Umbilical cord (tissue), 2 donors: ENCODE measurements around the gene DNM3. TPM values are rescaled to one million over a fixed set of nuclear protein-coding genes. Genes with fewer than 3 reads are reported as not detected.

Source experiments
- DNase-seq: peaks from one replicate; pipeline ENCODE4 v3.0.0-alpha.2; 2015; ENCODE audit warnings: low spot score
- total RNA-seq: library from RNA; depleted of rRNA; stranded (reverse); fragments of >200 nt; gene quantifications from one replicate; pipeline ENCODE4 v1.2.3, GENCODE V29; 2014; ENCODE audit warnings: low replicate concordance; ENCODE audit not compliant: insufficient read depth

DNM3 gene
- total RNA-seq, 1 donor from 2014 or later: 6.7 TPM

DNA sequence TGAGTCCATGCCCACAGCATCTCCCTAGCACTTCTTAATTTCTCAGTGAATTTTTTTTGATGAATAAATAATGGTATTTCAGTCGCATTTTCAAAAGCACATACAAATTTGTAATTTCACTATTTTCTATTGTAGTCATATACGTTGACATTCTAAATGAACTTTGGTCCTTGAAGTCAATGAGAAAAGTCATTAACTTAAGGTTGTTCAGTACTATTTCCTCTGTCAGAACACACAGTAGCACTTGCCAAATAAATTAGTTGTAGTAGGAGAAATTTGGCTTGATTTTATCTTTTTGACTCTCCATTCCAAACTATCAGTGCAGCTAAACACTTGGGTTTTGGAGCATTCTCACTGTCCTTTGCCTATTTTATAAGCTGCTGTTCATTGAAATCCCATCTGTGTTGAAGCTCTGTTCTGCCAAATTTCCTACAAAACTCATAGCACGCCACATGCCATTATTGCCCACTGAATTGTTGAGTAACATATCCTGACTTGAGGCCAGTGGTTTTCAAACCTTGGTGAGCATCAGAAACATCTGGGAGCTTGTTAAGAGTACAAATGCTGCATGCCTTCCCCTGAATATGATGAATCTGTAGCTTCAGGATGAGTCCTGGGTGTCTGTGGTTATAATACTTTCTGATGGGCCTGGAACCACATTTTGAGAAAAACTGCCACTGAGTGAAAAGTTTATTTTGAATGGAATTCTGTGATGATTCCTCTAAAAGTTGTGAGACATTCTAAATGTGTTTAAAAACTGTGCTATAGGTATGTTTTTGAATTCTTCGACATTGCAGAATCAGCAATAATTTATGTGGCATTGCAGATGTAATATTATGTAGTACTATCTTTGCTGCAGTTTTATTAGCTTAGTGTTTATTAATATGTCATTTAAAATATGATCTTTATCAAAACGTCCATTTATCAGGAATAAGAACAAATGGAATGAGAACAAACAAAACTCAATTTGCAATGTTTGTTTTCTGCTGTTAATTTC, 78.9 kb downstream of the DNM3 start:
- no peak for DNase-seq

DNA sequence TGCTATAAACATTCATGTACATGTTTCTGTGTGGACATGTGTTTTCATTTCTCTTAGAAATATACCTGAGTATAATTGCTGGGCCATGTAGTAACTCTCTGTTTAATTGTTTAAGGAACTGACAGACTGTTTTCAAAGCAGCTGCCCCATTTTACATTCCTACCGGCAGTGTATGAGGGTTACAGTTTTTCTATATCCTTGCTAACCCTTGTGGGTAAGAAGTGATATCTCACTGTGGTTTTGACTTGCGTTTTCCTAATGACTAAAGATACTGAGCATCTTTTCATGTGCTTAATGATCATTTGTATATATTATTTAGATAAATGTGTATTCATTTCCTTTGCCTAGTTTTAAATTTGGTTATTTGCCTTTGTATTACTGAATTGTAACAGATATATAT, 81.7 kb downstream of the DNM3 start:
- no peak for DNase-seq

DNA sequence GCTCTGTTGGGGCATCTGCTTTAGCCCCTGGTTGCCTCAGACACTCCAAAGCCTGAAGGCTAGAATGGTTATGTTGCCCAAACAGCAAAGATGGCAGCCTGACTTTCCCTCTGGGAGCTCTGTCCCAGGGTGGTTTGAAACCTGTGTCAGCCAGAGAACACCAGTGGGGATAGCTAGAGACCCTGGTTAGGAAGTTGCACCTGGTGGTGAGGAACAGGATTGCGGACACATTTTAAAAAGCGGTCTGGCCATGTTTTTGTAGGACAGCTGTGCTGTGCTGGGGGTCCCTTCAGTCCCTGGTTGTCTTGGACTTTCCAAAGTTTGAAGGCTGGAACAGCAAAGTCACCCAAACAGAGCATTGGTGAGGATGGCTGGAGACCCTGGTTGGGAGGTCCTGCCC, 87.8 kb downstream of the DNM3 start:
- DNase-seq: no peak

DNA sequence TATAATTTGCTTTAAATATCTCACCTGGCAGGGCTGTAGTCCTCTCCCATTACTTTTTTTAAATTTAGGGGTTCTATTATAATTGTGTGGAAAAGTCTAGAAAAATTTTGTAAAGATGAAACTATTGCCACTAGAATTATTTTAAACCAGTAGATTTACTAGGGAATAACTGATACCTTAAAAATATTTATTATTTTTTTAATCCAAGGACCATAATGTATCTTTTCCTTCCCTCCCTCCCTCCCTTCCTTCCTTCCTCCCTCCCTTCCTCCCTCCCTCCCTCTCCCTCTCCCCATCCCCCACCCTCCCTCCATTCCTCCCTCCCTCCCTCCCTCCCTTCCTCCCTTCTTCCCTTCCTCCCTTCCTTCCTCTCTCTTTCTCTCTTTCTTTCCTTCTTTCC, 90.5 kb downstream of the DNM3 start:
- DNase-seq: no peak

DNA sequence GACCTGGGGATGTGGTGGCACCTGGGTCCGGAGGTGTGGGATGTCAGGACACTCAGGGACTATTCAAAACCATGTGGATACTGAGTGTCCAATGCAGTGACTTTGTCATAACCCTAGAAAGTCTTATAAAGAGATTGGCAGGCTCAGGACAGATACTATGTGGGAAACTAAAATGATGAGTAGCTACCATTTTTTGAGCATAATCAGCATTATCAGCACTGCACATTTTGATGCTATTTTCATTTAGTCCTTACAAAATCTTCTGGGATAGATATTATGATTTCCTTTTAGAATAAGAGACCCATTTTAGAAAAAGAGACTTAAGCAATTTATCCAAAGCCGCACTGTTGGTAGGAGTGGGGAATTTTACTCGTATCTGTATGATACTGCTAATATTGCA, 93.4 kb downstream of the DNM3 start:
- no peak for DNase-seq

DNA sequence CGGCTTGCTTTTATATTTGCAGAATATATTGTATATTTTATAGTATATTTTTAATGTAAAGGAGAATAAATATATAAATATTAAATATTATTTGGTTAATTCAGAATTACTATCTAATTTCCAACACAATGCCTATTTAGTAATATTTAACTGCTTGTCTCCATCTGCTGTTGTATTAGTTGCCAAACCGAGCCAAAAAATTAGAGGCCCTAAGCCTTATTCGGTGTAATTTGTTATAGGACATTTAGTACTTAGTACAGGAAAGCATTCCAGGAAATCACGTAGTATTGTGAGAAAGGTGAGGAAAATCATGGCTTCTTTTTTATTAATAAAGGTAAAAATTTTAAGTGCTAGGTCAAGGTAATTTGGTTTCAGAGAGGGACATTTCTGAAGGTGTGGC, 93.8 kb downstream of the DNM3 start:
- DNase-seq: no peak

DNA sequence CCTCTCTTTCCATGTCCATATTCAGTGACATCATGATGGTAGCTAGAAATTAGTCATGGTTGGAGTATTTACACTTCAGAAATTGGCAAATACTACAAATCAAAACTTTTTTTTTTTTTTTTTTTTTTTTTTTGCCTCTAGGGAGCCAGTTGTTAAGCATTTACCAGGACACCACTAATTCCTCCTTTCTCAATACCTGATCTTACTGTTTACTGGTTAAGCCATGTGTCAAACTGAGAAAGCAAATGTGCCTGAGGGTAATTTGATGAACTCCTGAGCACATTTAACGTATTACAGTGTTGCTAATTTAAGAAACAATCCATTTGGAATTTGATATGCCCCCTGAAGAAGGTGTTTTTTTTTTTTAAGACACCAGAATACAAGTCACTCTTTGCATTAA, 94.4 kb downstream of the DNM3 start:
- DNase-seq: no peak

DNA sequence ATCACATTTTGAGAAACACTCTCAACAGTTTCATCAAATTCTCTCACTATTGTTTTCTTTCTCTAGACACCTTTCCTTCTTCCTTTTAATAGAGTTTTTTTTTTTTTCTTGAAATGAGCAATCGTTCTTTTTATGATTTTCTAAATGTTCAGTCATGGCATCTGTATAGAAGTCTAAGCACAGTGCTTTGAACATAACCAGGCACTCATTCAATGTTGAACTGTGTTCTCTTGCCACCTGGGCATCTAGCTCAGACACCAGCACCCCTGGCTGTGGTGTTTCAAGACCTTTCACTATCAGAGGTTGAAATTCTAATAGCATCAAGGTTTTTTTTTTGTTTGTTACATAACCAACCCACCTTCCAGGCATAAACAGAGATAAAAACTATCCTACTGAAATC, 96.6 kb downstream of the DNM3 start:
- no peak for DNase-seq

DNA sequence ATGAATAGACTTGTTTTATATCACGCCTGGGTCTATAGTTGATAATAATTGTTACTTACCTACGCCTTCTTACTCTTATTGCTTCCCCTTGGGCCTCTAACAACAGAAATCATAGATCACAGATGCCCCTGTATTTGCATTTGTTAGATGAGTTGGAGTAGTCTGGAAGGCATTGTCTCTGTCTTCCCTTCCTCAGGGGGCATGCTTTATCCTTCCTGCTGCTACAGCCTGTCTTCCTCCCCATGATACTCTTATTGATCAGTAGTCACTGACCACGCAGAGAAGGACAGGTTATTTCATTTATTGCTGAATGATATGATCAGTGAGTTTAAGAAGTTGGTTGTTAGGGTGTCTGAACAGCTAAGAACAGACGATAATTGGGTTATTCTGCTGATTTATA, 98.4 kb downstream of the DNM3 start:
- no peak for DNase-seq

DNA sequence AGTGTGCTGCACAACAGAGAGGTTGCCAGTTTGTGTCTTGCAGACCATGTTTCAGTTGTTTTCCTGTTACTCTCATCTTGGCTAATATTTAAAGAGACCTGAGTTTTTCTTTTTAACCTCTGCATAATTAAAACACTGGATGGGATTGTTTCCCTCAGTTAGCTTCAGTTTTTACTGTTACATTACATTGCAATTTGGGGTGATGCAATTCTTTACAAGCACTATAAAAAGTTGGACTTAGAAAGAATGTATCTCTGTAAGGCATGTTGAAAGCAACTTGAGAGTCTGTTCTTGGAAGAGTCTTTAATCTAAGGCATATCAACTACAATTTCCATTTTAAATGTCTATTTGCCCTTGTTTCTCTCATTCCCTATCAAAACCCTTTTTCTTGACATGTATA, 99.1 kb downstream of the DNM3 start:
- DNase-seq: peak; percentile 35

DNA sequence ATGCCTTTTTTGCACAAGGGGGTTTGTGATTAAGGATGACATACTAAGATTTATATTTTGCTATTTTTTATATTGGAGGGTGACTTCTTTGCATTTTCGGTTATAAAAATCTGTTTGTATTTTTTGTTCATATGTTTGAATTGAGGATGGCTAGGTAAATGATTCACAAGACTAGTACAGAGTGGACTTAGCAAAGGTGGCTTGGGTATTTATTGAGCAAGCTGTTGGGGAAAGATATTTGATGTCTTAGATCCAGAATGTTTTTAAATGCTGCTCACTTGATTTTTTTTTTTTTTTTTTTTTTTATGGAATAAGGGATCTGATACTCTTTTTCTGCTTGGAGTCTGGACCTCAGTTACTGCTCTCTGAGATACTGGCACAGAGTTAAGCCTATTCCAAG, 100.6 kb downstream of the DNM3 start:
- DNase-seq: no peak

DNA sequence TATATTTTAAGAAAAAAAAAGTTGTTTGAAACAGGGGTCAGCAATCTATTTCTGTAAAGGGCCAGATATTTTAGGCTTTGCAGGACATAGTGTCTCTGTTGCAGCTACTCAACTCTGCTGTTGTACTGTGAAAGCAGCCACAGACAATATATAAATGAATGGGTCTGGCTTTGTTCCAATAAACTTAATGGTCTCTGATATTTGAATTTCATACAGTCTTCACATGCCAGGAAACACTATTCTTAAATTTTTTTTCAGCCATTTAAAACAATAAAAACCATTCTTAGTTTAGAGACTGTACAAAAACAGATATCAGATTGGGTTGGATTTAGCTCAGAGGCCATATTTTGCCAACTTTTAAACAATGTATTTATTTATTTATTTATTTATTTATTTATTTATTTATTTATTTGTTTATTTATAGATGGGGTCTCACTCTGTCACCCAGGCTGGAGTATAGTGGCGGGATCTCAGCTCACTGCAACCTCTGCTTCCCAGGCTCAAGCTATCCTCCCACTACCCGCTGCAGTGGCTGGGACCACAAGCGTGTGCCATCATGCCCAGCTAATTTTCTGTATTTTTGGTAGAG, 102.8 kb downstream of the DNM3 start:
- DNase-seq: no peak

DNA sequence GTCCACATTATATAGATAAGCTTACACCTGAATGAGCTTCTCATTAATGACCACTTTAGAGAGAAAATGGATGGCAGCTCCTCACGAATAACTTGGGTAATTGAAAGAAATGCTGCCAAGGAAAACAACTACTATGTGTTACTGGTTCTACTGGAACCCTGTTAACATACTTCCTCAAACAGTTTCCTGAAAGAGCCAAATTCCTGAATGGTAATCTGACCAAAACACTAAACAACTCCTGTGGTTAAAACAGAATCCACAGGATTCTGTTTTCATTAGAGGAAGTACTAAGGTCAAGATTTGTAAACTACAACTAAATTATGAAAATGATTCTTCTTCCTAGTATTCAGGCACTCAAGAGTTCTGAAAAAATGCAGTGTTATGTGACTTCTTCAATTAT, 107.2 kb downstream of the DNM3 start:
- DNase-seq: no peak

DNA sequence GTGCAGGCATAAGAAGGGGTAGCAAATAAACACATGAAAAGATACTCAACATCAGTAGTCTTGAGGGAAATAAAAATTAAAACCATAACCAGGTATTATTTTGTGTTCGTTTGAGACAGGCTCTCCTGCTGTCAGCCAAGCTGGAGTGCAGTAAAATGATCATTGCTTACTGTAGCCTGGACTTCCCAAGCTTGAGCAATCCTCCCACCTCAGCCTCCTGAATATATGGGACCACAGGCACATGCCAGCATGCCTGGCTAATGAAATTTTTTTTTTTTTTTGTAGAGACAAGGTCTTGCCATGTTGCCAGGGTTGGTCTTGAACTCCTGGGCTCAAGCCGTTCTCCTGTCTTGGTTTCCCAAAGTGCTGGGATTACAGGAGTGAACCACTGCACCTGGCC, 108.0 kb downstream of the DNM3 start:
- DNase-seq: no peak

DNA sequence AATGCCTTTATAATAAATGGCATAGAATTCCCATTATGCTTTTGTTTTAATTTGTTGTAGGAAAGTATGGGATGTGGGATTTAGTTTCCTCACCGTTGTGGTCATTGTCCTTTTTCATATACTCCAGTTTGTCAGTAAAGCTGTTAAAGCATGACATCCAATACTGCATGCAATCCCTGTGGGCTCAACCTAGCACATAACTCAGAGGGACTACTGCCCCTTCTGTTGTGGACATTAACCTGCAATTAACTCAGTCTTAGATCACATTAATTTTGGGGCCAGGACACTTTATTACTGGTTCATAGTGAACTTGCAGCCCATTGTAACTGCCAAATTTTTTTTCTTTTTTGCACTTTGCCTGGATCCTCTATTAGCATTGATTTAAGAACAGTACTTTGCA, 112.5 kb downstream of the DNM3 start:
- no peak for DNase-seq

DNA sequence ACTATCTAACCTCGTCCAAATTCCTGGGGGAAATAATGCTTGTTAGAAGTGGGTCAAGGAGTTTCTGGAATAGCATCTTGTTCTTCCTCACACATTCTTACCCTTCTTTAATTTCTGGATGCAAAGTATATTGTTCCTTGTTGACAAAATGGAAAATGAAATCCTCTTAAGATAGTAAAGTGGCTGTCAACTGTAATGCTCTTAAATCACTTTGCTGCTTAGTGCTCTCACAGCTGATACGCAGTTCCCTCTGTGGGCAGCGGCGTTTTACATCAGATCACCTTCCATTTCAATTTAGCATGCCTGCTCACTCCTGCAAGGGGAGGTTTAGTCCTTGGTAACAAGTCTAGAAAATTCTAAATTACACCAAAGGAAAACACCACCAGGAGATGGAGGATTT, 113.1 kb downstream of the DNM3 start:
- no peak for DNase-seq

DNA sequence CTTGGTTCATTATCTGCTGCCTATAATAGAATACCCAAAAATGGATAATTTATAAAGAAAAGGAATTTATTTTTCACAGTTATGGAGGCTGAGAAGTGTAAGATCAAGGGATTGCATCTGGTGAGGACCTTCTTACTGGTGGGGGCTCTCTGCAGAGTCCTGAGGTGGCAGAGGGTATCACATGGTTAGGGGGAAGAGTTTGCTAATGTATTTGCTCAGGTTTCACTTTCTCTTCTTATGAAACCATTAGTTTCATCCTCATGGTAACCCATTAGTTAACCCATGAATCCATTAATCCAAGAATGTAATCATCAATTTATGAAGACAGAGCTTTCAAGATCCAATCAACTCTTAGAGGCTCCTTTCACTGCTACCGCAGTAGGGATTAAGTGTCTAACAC, 120.6 kb downstream of the DNM3 start:
- no peak for DNase-seq

DNA sequence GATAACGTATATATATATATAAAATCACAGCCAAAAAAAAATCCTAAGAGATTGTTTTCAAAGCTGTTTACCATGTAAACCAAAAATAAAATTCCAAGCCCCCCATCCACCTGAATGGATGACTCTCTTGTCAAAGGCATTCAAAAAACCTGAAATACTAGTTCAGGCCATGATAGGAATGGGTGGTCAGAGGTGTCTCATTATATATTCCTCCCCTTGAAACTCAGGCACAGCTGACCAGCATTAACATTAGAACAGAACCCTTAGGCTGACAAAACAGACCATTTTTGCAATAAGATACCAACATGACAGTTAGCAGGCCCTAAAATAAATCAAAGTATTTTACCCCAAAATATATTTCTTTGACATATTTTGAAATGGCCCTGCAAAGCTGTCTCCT, 122.5 kb downstream of the DNM3 start:
- no peak for DNase-seq

DNA sequence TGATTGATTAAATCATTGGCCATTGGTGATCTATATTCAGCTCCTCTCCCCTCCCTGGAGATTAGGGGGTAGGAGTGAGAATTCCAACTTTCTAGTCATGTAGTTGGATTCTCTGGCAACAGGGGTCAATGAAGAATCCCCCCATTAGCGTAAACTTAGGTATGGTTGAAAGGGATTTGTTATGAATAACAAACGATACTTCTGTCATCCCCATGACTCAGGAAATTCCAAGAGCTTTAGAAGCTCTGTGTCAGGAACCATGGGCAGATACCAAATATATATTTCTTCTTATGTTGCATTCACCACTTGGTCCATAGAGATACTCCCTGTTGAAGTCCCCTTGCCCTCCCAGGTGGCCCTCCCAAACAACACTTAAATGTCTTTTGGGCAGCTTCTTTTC, 124.5 kb downstream of the DNM3 start:
- DNase-seq: no peak

DNA sequence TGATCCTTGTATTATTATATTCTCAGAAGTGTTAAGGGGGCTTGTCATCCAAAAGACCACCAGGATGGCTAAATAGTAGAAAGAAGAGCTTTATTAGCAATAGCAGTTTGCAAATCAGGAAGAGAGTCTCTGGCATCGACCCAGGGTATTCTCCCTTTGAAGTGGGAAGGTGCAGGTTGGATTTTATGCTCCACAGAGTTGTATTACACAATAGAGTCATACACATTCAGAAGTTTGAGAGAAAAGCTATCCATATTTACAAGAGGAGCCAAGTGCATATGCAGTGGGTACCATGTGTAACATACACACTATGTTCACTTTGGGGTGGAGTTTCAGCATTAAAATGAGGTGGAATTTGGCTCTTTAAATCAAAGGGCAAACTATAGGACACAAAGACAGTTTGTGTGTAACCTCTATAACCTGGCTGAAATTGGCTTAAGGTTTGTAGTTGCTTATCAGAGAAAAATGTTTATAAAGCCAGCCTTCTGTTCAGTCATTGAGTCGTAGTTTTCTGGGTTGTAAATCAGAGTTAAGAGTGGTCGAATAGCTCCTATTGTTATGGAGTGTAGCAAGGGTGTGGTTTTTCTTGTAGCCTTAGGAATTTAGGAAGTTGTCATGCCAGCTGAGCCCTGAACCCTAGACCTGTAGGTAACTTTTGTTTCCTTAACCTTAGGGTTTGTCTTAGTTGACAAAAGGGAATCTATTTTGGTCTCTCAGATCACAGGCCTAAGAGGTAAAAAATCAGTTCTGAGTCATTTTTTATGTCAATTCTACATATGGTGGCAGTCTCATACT, 125.3 kb downstream of the DNM3 start:
- no peak for DNase-seq

DNA sequence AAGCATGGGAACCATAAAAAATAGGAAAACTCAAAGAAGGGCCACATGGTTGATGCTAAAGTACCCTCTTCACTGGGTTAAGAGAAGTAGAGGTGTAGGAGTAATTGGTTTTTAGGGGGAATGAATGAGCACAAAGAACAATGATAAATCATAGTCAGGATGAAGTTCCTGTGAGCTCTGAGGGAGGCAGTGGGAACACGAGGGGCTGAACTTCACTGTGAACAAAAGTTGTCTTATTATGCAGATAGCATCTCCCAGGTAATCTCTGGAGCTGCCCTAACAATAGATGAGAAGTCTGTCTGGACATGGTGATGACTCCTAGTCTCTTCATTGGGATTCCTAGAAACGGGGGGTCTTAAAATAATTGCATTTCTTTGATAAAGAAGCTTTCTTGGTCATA, 127.9 kb downstream of the DNM3 start:
- DNase-seq: no peak

DNA sequence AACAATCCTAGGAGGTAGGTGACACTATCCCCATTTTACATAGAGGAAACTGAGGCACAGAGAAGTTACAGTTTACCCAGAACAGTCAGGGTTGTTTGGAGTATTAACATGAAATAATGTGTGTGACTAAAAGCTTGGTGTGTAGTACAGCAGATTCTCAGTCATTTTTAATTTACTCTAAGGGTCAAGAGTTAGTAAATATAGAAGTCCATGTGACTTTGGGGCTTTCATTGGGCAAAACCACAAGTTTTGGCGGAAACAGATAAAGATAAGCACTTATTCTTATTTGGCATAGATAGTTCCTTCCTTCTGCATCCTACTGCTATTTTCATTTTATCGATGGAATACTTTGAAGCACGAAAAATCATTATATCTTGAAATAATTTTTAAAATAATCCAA, 128.5 kb downstream of the DNM3 start:
- no peak for DNase-seq

DNA sequence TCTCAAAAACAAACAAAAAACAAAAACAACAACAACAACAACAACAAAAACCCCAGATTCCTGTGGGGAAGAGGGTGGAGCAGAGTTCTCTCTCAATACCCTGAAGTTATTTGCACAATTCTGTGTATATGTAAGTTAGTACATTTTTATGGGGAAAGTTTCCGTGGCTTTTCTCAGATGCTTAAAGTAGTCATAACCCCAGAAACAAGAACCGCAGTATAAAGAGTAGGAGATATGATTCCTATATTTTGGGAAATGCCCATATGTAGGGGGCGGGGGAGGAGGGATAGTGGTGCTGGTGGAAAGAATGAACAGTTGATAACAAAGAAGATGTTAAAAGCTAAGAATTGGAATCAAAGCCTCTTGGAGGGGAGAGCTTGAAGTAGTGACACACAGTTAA, 131.5 kb downstream of the DNM3 start:
- no peak for DNase-seq
